ENCODE measurements around the gene SLC16A12. TPM values are rescaled to one million over a fixed set of nuclear protein-coding genes. Genes with fewer than 3 reads are reported as not detected.
"Not testable (repeated sequence)": the region's sequence is repeated elsewhere in the genome, so short reads cannot be mapped to it uniquely, and the experiment has no call there.

SLC16A12 gene
- total and polyA plus RNA-seq, 12 donors = 1.8 to 3.6 (median 2.7) TPM

GRCh38 chr10:89450901-89451300, 84.5 kb downstream of the SLC16A12 start:
- TF ChIP-seq CTCF (IDR thresholded peaks at IDR 0.05) = no peak
- no peak for DNase-seq
- ATAC-seq = no peak
- Histone ChIP-seq H3K4me3 (no peak overlapping the region), H3K36me3 (no peaks in the 10 kb centered on the region), H3K4me1 (peaks cover 0 to 4% (median 0%) of the 10 kb centered on the region in 9 donors), H3K27me3 (no peaks in the 10 kb centered on the region), H3K9me3 (peaks cover 0 to 12% (median 0%) of the 10 kb centered on the region in 11 donors), H3K27ac (no peak overlapping the region)
- intact Hi-C loops (cut with DNase I) = no loop called here
- WGBS, 2 donors = 51 to 61% methylated on average over 2 of the region's 2 CpGs

DNA sequence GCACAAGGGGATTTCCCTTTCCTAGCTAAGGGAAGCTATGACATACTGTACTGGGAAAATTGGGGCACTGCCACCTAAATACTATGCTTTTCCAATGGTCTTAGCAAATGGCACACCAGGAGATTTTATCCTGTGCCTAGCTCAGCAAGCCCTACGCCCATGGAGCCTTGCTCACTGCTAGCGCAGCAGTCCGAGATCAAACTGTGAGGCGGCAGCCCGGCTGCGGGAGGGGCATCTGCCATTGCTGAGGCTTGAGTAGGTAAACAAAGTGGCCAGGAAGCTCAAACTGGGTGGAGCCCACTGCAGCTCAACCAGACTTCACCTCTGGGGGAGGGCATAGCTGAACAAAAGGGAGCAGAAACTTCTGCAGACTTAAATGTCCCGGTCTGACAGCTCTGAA, 90.6 kb downstream of the SLC16A12 start:
- H3K4me1 ChIP-seq; H3K36me3 ChIP-seq; ATAC-seq; H3K27ac ChIP-seq; intact Hi-C loops (cut with DNase I); DNase-seq; H3K27me3 ChIP-seq; H3K4me3 ChIP-seq: not testable (repeated sequence)
- H3K9me3 ChIP-seq = peaks cover 0 to 13% (median 0%) of the 10 kb centered on the region in 11 donors
- 96 to 97% methylated on average over 7 of the region's 7 CpGs for WGBS, 2 donors

- peaks cover 0 to 6% (median 0%) of the 10 kb centered on the region in 9 donors for H3K4me1 ChIP-seq
- no peak overlapping the region for H3K4me3 ChIP-seq
- DNase-seq (no peak), ATAC-seq (no peak)
- intact Hi-C loops (cut with DNase I) = no loop called here
- H3K27ac ChIP-seq = no peak overlapping the region
- H3K9me3 ChIP-seq = peaks cover 0 to 13% (median 0%) of the 10 kb centered on the region in 11 donors
- H3K27me3 ChIP-seq = no peaks in the 10 kb centered on the region
- WGBS, 2 donors = 78 to 82% methylated on average over 1 of the region's 1 CpG
- H3K36me3 ChIP-seq = no peaks in the 10 kb centered on the region
- TF ChIP-seq CTCF (IDR thresholded peaks at IDR 0.05) = no peak
These were observed 93.1 kb downstream of the SLC16A12 start for GRCh38 chr10:89442289-89442688.

GRCh38 chr10:89440226-89441009, 95.0 kb downstream of the SLC16A12 start:
- Histone ChIP-seq H3K27me3 (no peaks in the 10 kb centered on the region), H3K27ac (peak overlapping the region in 3 of 10 donors; percentile 3 to 29 (median 12)), H3K36me3 (no peaks in the 10 kb centered on the region), H3K9me3 (peaks cover 0 to 7% (median 0%) of the 10 kb centered on the region in 11 donors), H3K4me1 (peaks cover 0 to 6% (median 0%) of the 10 kb centered on the region in 9 donors), H3K4me3 (no peak overlapping the region)
- WGBS, 2 donors = 43 to 54% methylated on average over 4 of the region's 4 CpGs
- ATAC-seq (peak; percentile 55 to 97 (median 84)), DNase-seq (peak; percentile 44 to 61)
- no peak for TF ChIP-seq CTCF (IDR thresholded peaks at IDR 0.05)
- intact Hi-C loops (cut with DNase I) = no loop called here

DNA sequence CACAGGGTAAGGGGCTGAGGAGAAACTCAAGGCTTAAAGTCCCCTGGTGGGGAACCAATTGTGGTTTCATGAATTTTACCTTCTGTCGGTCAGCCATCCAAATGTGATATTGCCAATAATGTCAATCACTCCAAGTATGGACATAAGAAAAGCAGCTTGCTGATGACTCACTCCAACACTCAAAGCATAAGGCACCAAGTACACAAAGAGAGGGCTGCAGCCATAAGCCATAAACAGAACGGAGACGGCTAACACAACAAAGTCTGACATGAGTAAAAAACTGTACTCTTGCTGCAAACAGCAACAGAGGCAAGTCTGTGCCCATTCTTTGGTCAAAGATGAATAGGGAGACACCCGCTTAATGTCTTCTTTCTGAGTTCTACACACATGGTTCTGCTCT, 96.9 kb downstream of the SLC16A12 start:
- intact Hi-C loops (cut with DNase I) = no loop called here
- no peak for DNase-seq
- Histone ChIP-seq H3K27me3 (peaks cover 0 to 4% (median 0%) of the 10 kb centered on the region in 7 donors), H3K36me3 (no peaks in the 10 kb centered on the region), H3K9me3 (no peaks in the 10 kb centered on the region), H3K27ac (no peak overlapping the region), H3K4me3 (no peak overlapping the region), H3K4me1 (peaks cover 0 to 6% (median 0%) of the 10 kb centered on the region in 9 donors)
- TF ChIP-seq CTCF (IDR thresholded peaks at IDR 0.05) = no peak
- no peak for ATAC-seq
- 92 to 97% methylated on average over 4 of the region's 4 CpGs for WGBS, 2 donors
